SK-N-MC (cell line): Measurements from ENCODE around the gene SLC29A1.

Experiments used
- EZH2 ChIP-seq: fragments of 200-600 bp; sonication (generic); IDR thresholded peaks from one replicate; pipeline ENCODE4 v1.6.1; 2017; ENCODE audit warnings: antibody characterized with exemption
- POLR2AphosphoS5 ChIP-seq: IDR thresholded peaks from 2 replicates; pipeline ENCODE4 v1.6.1; 2012; ENCODE audit warnings: mild to moderate bottlenecking, low read depth, low read length, borderline replicate concordance

- TF ChIP-seq EZH2 (no peak), POLR2AphosphoS5 (no peak)
These were observed 30.0 kb upstream of the SLC29A1 start for GRCh38 chr6:44193307-44193910.
